HL-60/S4 treated with phorbol 12-myristate 13-acetate at 8.2 ng/mL for 4 days and 3 days (cell line): Measurements from ENCODE around the gene TAF4B.
"Not testable (repeated sequence)": the region's sequence is repeated elsewhere in the genome, so short reads cannot be mapped to it uniquely, and the experiment has no call there.

Source experiments
- in situ Hi-C: fragments of 300-500 bp; cut with MboI; formaldehyde crosslinking; loops from 2 replicates; pipeline ENCODE4 v1.15.0; 2022; ENCODE audit warnings: low sequenced_read_pairs

TAF4B gene

DNA sequence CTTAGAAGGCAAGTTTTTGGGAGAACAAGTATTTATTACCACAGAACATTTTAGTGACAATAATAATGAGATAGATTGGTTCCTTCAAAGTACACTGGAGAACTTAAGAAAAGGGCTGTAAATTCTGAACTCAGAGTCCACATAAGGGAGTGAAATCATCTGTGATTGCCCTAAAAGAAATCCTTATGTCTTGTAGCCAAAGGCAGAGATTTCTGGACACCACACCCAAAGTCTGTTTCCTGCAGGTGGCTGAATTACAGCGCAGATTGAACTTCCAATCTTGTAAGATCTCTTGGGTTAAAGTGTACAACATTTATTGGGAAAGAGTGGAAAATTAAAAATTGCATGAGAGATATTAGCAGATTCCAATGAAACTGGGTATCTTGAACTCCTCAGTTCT, 143.8 kb downstream of the TAF4B start:
- in situ Hi-C loops, result no loop called here

DNA sequence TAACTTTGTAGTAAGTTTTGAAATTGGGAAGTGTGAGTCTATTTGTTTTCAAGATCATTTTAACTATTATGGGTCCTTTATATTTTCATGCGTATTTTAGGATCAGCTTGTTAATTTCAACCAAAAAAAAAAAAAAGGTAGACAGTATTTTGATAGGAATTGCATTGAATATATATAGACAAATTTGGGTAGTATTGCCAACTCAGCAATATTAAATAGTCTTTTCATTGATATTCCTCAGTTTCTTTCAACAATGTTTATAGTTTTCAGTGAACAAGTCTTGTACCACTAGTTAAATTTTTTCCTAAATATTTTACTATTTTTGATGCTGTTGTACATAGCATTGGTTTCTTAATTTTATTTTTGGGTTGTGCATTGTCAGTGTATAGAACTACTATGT, 149.9 kb downstream of the TAF4B start:
- in situ Hi-C loops, result no loop called here

DNA sequence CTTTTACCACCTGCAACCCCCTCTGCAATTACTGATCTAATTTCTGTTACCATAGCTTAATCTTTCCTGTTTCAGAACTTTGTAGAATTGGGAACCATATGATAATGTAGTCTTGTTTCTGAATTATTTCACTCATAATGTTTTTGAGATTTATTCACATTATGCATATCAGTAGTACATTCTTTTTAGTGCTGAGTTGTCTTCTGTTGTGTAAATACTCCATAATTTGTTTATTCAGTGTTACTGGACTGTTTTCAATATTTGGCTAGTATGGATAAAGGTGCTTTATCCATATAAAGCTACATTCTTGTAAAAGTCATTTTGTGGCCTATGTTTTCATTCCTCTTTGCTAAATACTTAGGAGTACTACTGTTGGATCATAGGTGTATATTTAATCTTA, 152.5 kb downstream of the TAF4B start:
- in situ Hi-C loops, result no loop called here

DNA sequence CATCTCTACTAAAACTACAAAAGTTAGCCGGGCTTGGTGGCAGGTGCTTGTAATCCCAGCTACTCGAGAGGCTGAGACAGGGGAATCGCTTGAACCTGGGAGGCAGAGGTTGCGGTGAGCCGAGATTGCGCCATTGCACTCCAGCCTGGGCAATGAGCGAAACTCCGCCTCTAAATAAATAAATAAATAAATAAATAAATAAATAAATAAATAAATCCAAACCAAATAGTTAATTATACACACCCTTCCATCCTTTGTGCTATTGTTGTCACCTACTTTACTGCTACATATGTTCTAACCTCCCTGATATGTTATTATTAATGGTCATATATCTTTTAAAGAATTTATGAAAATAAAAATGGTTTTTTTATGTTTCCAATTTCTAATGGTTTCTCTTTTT, 155.3 kb downstream of the TAF4B start:
- in situ Hi-C loops, result not testable (repeated sequence)

DNA sequence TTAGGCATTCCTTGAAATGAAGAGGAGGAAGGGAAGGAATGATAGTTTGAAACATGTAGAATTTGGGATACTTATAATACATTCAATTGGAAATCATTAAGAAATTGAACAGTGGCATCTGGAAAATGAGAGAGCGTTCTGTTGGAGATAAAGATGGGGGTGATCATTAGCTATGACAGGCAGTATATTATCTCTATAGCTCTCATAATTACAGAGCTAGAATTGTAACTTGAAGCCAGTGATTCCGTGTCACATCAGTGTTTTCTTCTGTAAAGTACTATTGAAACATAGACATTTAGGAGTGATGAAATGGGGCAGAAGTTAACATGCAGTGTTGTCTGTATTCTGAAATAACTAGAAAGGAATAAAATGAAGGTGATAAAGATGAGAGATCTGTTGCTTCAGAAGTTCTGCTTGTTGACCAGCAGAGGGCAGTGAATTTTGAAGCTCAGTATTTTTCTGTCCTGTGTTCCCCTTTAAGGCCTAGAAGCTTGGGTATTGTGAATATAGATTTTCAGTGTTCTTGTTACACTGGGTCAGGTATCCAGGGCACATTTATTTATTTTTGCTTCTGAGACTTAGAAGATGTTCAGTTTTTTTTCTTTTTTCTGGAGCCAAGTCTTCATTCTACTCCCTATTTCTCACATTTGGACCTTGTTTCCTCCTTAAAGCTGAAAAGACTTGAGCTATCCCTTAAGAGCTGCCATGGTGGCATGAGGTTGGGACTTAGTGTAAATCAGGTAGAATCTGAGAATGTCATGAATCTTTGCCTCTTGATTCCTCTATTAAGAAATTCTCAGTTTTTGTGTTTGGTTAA, 157.4 kb downstream of the TAF4B start:
- in situ Hi-C loops, result no loop called here

DNA sequence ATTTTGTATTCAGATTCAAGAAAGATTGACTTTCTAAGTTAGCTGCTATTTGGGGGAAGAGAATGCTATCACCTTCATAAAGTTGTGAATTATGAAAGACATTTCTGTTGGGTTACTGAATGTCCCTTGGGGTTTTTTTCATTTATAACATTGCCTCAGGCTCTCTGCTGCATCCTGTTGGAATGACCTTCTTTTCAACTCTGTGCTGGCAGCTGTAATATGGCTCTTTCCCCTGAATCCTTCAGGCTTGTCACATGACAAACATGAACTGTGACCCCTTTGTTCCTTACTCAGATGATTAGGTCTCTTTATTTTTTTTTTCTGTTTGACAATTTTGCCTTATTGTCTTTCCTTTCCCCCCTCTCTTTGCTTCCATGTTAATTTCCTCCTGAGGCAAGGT, 159.8 kb downstream of the TAF4B start:
- in situ Hi-C loops, result no loop called here

DNA sequence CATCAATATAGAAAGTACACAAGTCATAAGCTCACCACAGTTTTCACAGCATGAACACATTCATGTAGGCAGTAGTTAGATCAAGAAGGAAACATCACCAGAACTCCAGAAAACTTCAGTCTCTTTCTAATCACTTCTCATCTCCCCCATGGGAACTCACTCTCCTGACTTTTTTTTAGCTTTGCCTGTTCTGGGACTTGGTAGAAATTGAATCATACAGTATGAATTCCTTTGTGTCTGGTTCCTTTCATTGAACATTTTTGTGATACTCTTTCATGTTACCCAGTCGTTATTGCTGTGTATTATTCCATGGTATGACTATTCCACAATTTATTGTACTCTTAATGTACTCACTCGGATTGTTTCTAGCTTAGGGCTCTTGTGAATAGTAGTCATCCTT, 160.2 kb downstream of the TAF4B start:
- in situ Hi-C loops, result no loop called here

DNA sequence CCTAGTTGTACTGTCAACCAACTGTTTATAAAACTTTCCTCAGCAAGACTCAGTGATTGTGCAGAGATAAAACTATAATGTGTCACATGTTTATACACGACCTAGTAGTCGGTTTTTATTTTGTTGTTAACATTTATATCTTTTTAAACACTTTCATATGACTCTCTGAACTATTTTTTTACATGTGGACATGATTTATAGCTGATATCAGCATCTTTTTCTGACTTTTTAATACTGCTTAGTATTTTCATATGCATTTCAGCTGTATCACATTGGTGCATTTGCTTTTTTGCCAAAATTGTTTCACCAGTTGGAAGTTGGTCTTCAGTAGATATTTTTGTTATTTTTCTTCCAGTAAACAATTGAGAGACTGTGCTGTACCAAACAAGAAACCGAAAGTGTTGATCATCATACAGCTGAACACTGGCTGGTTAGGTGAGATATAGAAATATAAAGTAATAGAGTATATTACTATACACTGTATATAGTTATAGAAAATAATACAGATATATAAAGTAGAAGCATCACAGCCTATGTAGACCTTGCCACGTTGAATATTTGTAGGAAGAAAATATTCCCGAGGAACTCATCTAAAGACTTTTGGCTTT, 167.9 kb downstream of the TAF4B start:
- in situ Hi-C loops, result no loop called here

DNA sequence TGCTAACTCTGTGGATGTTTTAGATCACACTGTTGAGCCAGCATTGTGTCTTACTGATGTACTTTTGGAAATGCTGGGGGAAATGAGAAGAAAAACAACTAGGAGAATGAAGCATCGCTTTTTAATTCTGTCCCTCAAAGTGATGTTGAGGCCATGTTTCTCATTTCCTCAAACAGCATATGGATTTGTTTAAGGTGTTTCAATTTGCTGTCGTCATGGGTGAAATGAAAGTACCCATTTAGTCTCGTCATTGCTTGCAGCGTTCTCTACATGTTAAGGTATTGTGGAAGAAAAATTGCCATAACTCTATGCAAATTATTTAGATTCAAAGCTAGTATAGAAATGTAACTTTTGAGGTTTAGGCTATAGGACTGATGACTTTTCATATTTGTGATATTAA, 170.8 kb downstream of the TAF4B start:
- in situ Hi-C loops, result no loop called here

DNA sequence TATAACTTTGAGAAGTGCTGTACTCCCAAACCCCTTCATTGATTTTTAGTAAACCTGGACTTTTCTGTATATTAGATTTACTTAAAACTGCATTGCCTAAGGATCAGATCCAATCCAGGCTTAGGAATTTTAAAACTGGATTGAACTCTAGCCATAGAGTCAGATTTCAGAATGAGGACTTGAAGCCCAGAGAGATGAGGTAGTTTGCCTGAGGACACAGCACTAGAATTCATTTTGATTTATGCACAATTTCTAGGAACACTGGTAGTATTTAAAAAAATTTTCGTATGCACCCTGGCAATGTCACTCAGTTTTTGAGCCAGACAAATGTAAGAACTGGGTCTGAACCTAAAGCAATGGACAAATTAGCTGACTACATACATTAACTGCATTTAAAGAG, 177.2 kb downstream of the TAF4B start:
- in situ Hi-C loops, result no loop called here

DNA sequence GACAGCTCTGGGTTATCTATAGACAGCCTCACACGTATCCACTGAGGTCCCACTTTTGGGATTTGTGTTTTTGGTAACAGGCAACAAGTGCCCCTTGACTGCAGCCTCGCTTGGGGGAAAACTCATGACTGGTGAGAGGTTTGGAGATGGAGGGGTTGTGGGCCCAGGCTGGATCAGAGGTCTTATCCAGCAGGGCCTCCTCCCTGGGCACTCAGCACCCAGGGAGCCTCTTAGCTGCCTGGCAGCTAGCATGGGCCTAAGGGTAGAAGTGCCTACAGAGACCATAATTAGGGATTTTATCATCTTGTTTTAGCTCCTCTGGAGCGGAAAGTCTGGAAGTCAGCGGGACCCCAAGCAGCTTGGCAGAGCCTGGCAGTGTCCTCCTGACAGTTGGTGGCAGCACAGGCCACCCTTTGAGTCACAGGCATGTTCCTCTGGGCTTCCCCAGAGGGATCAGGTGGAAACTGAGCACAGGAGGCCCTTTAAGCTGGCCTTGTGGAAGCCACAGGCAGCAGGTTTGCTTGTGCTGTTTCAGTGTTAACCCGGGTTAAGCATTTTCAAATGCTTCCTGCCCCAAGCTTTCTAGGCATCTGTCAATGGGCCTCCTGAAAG, 179.1 kb downstream of the TAF4B start:
- in situ Hi-C loops, result no loop called here

DNA sequence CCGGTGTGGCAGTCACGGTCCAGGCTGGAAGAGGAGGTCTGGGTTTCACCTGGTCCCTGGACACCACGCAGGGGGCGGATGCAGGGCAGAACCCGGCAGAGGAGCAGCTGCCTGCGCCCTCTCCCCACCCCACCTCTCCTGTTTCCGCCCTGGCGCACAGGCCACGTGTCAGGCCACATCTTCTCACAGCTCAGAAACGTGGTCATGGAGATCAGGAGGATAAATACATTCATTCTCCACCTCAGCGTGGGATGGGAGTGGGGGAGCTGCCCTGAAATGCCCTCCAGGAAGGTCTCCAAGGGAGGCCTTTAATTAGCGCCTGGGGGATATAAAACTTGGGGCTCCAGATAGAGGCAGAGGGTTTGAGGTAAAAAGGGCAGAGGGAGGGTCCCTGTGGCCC, 180.1 kb downstream of the TAF4B start:
- in situ Hi-C loops, result no loop called here

DNA sequence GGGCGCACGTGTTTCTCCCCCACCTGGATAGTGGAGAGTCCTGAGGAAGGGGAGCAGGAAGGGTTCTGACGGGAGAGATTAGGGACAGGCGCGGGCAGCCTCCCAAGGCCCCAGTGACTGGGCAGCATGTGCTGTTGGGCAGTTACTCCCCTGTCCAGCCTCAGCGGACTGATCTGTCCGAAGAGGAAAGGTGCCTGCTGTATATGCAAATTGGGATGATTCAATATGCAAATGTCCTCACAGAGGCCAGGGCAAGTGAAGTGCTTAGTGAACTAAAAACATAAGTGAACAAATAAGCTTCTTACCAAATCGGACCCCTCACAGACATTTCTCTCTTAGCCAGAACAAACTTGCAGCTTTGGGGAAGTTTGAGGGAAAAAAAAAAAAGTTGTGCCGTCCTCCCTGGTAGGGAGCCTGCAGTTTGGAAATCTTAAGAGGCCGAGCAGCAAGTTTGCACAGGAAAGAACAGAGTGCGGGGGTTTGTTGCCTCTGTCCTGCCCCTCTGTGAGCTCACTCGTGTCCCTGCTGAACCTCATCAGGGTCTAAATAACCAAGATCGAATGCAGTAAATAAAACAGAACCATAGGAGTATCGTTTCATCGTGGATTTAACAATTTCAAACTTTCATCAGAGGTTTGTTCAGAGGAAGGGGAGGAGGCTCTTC, 180.7 kb downstream of the TAF4B start:
- in situ Hi-C loops, result no loop called here

DNA sequence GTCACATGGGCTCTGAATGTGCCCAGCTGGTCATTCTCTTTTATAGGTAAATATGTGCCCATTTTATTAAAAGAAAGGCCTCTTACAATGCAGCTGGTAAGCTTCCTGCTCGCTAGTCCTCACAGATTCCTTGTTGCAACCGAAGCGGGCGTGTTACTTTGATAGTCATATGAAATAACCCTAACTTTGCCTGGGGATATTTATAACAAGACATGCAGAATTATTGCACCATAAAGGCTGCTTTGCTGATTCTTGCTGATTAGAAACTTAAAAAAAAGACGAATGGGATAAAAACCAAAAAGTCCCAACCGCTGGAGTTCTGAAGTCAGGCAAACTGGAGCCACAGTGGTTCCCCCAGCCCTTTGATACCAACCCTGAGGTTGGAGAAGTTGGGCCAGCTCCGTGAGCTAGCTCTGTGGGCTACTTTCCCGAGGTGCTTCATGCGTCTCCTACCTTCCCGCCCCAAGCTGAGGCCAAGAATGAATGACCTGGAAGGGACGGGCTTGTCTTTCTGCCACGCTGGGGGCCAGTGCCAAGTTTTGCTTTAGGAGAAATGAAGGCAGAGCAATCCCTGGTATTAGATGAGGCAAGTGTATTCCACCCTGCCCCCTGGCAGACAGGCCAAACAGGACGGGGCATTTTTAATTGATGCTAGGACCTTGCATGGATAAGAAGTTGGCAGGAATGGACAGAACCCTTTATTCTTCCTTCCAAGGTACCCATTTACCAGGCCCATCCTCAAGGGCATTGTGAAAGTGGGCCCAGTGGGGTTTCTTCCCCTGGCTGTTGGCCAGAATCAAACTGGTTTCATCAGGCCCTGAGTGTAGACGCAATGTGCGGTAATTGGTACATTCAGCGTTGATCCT, 181.7 kb downstream of the TAF4B start:
- in situ Hi-C loops, result no loop called here

DNA sequence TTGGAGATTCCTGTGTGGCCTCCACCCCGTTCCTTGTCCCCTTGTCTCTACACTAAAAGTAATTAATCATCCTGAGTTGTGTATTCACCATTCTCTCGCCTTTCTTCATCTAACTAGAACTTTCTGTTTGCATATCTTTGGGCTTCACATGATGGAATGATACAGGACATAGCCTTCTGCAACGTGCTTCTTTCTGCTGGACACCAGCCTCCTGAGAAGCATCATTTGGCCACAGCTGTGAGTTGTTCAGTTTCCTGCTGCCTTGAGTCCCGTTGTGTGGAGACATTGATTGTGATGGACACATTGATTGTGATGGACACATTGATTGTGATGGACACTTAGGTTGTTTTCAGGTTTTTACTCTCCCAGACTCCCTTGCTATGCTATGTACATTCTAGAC, 182.8 kb downstream of the TAF4B start:
- in situ Hi-C loops, result no loop called here

DNA sequence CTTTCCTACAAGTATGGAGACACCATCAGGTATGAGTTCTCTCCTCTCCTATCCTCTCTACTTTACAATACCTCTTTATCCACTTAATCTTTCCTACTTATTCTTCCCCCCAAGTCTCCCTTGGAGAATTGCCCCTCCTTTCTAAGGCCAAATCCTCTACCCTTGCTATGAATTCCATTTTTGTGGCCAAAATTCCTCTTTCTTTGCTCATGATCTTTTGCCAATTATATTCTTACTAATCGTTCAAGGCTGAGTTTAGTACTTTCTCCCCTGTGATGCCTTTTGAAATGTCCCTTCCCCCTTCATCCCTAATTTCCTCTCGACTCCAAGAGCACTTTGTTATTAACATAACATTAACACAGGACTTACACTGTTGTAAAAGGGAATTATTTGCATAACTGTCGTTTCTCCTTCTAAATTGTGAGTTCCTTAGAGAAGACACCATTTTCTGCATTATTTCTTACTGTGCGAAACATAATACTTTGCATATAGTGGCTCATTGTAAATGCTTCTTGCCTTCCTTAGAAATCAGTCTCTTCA, 188.7 kb downstream of the TAF4B start:
- in situ Hi-C loops, result no loop called here

DNA sequence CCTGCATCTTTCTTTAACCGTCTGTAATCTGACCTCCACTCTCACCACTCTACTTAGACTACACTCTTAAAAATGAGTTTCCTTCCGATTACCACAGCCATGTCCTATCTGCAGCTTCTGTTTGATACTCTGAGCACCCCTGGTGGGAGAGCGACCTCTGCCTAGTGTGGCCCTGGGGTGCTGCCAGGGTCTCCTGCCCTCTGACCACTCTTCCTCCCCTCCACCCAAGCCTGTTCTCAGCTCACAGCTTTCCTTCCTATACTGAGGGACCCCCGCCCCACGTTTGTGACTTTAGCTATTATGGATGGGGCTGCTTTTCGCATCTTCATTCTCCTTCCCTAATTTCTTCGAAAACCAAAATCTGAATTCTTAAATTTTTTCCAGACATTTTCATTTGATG, 189.4 kb downstream of the TAF4B start:
- in situ Hi-C loops, result no loop called here

DNA sequence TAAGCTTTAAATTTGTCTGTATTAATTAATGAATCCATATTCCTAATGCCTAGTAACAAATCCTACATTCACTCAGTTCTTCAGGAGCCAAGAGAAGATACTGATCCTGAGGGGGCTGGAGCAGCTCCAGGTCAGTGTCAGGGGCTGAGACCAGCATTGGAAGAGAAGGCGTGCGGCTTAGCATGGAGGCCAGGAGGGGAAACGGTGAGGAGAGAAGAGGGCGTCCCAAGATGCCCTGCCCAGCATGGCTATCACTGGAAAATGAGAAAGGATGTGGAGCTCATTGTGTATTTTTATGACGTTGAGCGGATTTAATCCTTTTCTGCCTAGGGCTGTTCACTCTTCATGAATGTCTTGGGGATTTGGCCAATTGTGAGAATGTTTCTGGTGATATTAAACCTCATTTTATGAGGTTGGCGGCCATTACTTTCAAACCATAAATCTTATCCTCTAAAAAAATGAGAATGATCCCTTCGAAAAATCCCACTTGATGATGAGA, 190.5 kb downstream of the TAF4B start:
- in situ Hi-C loops, result no loop called here

DNA sequence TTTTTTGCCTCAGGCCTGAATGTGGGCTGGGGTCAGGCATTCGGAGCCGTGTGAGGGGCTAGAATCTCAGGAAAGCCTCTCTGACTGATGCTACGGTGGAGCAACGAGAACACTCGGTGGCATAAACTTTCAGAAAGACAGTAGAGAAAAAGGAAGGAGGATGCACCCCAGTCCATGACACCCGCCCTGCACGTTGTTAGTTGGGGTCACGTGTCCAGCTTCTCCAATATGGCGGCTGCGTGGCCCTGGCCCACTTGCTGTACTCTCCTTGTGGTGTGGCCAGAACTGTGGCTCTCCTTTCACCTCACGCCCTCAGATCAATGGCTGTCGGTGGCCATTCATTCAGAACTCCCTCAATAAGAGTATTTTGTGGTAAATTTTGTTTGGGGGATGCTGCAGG, 190.9 kb downstream of the TAF4B start:
- in situ Hi-C loops, result no loop called here

DNA sequence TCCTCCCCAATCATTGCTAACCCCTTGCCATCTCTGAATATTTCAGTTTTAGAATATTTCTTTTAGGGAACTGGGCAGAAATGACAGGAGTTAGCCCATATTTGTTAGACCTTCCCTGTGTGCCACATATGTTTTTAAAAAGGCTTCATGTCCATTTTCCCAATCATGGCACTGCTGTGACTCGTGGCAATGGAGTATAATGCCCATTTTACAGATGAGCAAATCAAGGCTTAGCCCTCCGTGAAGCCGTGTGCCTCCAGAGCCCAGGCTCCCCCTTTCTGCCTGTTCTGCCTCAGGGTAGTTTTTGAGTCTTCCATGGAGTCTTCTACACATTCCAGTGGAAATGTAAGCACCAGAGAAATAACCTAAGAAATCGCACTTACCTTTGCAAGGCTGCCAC, 192.0 kb downstream of the TAF4B start:
- in situ Hi-C loops, result no loop called here
